H1 (cell line): ENCODE measurements around the gene NRXN3.

Source experiments
- POLR2A ChIP-seq, 2 experiments: IDR thresholded peaks; 1 replicate in 1 of 2; 2 replicates in 1 of 2; pipeline ENCODE4 v1.6.1; 2011; ENCODE audit warnings: low read depth in 2 of 2, low read length in 2 of 2, mild to moderate bottlenecking in 2 of 2; ENCODE audit errors: control extremely low read depth in 1 of 2
- SIN3A ChIP-seq, 2 experiments: IDR thresholded peaks in 1 of 2; conservative IDR thresholded peaks in 1 of 2; 2 replicates each; pipeline ENCODE4 v1.6.1; 2011 to 2012; ENCODE audit warnings: low read length in 2 of 2, improper control_type of control experiment in 1 of 2, low read depth in 1 of 2, mild to moderate bottlenecking in 1 of 2

- TF ChIP-seq SIN3A (conservative IDR thresholded peaks at IDR 0.05 in 1 of 2, IDR thresholded peaks at IDR 0.05 in 1 of 2; ENCODE audit: low read depth in 1 of 2, low read length in 2 of 2) (no peak), POLR2A (IDR thresholded peaks at IDR 0.05; ENCODE audit: control extremely low read depth in 1 of 2, low read depth in 2 of 2, low read length in 2 of 2) (no peak)
Observed at GRCh38 chr14:78688503-78688902, 518.3 kb downstream of the NRXN3 start.
